SH-SY5Y (cell line): ENCODE results near the gene PAPSS2.

Experiments used
- GATA2 ChIP-seq: IDR thresholded peaks from 2 replicates; pipeline ENCODE4 v1.6.1; 2011; ENCODE audit warnings: mild to moderate bottlenecking, low read depth, low read length
- GATA3 ChIP-seq: IDR thresholded peaks from 2 replicates; pipeline ENCODE4 v1.6.1; 2011; ENCODE audit warnings: low read depth, mild to moderate bottlenecking, low read length, moderate library complexity

The PAPSS2 gene

GRCh38 chr10:87659571-87660483 lies at the start of gene PAPSS2:
TSS of gene PAPSS2 (plus strand) at chr10:87659878. CDS start at chr10:87659982, 104 bp downstream.
- no peak for TF ChIP-seq GATA2
- no peak for TF ChIP-seq GATA3

- TF ChIP-seq GATA2: no peak
- TF ChIP-seq GATA3: no peak
Measured at GRCh38 chr10:87612115-87612514, 47.6 kb upstream of the PAPSS2 start.

DNA sequence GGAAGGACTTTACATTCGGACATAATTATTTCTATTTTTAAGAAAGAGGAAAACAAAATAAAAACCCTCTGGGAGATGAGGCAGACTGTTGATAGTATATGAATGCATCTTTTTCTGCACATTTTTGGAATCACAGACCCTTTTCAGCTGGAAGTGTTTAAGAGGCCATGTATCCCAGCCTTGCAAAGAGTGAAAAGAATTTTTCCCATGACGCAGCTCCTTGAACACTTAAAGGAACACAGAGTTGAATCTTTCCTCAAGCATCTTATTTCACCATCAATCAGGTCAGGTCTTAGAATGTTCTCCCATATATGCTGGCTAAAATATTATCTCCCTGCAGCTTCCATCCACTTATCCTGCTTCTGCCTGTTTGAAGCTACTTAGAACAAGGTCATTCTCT lies 45.9 kb upstream of the PAPSS2 start:
- TF ChIP-seq GATA2: no peak
- TF ChIP-seq GATA3: no peak

GRCh38 chr10:87615856-87616255 lies 43.8 kb upstream of the PAPSS2 start:
- no peak for TF ChIP-seq GATA3
- TF ChIP-seq GATA2: no peak

DNA sequence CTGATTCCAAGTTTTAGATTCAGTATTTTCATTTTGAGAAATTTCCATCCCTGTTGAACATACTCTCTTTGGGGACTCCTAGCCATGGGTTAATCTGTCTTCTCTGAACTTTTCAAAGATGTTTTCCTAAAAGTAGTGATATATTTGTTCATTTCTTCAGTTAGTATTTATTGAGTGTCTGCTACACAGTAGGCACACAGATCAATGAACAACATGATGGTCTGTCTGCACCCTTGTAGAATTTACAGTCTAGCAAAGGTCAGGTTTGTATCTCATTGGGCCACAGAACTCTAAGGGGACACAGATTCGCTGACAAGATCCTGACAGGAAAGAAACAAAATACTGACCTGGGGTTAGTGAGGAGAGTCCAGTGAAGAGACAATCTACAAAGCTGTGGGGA lies 42.2 kb upstream of the PAPSS2 start:
- TF ChIP-seq GATA2 (no peak), GATA3 (no peak)

DNA sequence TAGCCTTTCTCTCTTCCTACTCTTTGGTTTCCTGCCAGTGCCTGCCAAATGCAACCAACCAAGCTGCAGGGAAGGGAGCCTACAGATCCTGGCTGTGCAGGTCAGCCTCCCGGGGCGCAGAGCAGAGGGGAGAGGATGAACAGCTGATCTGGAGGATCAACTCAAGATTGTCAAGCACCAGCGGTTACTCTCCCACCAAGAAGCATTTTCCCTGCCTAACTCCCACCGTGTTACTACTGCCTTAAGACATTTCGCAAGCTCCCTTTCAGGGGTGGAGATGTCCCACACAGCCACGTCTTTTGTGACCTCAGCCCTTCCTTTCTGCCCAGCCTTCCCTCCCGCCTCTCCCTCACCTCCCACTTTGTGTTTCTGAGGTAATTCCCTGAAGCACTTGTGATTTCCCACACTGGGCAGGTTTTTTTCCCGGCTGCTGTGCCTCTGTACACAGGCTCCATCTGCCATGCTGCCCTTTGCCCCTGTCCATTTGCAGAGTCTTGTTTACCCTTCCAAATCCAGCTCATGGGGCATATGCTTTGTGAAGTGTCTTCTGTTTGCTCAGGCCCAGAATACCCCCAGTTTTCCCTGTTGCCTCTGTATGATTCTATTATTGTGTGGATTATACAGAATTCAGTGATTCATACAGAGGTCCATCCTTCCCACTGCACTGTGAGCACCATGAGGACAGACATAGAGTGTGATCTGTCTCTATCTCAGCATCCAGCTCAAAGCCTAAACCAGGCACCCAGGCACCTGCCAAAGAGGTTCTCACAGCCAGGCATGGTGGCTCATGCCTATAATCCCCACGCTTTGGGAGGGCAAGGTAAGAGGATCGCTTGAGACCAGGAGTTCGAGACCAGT lies 40.9 kb upstream of the PAPSS2 start:
- TF ChIP-seq GATA2 (no peak), GATA3 (no peak)

GRCh38 chr10:87619705-87620104 lies 40.0 kb upstream of the PAPSS2 start:
- TF ChIP-seq GATA3 (no peak), GATA2 (no peak)

GRCh38 chr10:87622314-87623004 lies 37.2 kb upstream of the PAPSS2 start:
- no peak for TF ChIP-seq GATA3
- no peak for TF ChIP-seq GATA2

DNA sequence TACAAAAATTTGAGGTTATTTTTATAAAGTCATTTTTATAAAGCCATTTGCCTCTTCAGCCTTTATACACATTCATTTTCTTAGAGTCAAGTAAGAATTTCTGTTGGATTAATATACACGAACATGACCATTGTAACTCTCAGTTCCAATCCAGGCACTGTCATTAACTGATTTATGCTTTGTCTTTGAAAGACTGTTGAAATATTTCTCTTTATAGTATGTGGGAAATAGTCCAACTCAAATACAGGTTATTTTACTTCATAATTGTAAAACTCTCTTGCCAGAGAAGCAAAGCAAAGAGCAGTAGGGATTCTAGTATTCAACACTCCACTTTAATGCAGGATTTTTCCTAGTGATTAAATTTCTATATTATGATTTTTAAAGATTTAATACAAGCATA lies 36.5 kb upstream of the PAPSS2 start:
- no peak for TF ChIP-seq GATA3
- TF ChIP-seq GATA2: no peak

DNA sequence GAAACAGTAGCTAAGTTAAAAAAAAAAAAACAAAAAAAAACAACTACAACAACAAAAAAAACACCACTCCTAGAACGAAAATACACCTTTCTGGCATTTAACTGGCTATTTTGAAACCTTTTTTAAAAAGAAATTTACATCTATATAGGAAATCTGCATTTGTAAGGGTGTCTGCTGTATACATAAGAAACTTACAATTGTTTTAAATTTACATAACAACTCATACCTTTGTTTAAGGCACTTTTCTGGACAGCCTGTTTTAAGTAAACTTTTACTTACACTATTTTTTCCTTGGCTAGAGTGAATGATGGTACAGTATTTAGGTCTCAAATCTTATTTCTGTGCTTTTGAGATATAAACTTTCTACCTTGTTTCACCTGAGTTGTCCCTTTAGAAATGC lies 34.0 kb upstream of the PAPSS2 start:
- TF ChIP-seq GATA2 (no peak), GATA3 (no peak)

- no peak for TF ChIP-seq GATA2
- no peak for TF ChIP-seq GATA3
Measured at GRCh38 chr10:87626422-87626892, 33.2 kb upstream of the PAPSS2 start.

DNA sequence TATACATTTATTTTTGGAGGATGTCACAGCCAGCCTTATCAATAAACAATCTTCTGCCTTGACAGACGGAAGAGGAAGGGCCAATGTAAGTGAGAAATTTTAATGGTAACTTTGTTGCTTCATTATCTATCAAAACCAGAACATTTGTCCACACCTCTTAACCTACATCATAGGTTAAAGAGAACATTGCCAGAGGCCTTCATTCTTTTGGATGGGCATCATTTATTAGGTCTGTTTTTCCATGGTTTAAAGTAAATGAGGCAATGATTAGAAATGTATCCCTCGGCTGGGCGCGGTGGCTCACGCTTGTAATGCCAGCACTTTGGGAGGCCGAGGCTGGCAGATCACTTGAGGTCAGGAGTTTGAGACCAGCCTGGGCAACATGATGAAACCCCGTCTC lies 29.5 kb upstream of the PAPSS2 start:
- no peak for TF ChIP-seq GATA3
- no peak for TF ChIP-seq GATA2

GRCh38 chr10:87632454-87632853 lies 27.2 kb upstream of the PAPSS2 start:
- TF ChIP-seq GATA2 (no peak), GATA3 (no peak)

DNA sequence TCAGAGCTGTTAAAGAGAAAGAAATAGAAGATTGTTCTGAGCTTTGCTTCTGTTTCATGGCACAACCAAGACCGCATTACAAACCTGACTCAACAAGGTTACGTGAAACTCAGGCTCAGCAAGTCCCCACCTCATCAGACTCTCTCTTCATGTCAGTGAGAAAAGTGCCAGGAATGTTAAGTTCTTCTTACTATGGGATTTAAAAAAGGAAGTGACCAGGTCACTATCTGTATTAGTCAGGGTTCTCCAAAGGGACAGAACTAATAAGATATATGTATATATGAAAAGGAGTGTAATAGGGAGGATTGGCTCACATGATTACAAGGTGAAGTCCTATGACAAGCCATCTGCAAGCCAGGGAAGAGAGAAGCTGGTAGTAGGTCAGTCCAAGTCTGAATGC lies 25.4 kb upstream of the PAPSS2 start:
- no peak for TF ChIP-seq GATA2
- TF ChIP-seq GATA3: no peak

- TF ChIP-seq GATA2 (no peak), GATA3 (no peak)
Measured at GRCh38 chr10:87635498-87636312, 24.0 kb upstream of the PAPSS2 start.
